ENCODE results near the gene CHMP5.
"Not testable (repeated sequence)": the region's sequence is repeated elsewhere in the genome, so short reads cannot be mapped to it uniquely, and the experiment has no call there.

The CHMP5 gene

GRCh38 chr9:33294670-33295432 is 30.0 kb downstream of the CHMP5 start:
- DNase-seq: no peak

GRCh38 chr9:33295571-33295970 is 30.7 kb downstream of the CHMP5 start:
- no peak for DNase-seq
- intact Hi-C loops (cut with DNase I): loop anchor here (10.0 kb wide), 1 partner anchor 179 kb away; the partner anchor contains the start of gene NOL6

More at GRCh38 chr9:33294670-33295432, 30.0 kb downstream of the CHMP5 start:
- intact Hi-C loops (cut with DNase I): loop anchor here (10.0 kb wide), 1 partner anchor 180 kb away; the partner anchor contains the start of gene NOL6

GRCh38 chr9:33297432-33297831 is 32.6 kb downstream of the CHMP5 start:
- peak in 35 of 42 donors; percentile 14 to 68 (median 42) for DNase-seq
- intact Hi-C loops (cut with DNase I): loop anchor here (10.0 kb wide), 1 partner anchor 177 kb away; the partner anchor contains the start of gene NOL6

GRCh38 chr9:33300546-33300945 is 35.7 kb downstream of the CHMP5 start:
- no peak for DNase-seq
- intact Hi-C loops (cut with DNase I): no loop called here

GRCh38 chr9:33304362-33304761 is 39.5 kb downstream of the CHMP5 start:
- intact Hi-C loops (cut with DNase I): no loop called here
- no peak for DNase-seq

GRCh38 chr9:33306037-33306436 is 41.2 kb downstream of the CHMP5 start:
- intact Hi-C loops (cut with DNase I): no loop called here
- no peak for DNase-seq

GRCh38 chr9:33307067-33307466 is 42.2 kb downstream of the CHMP5 start:
- no peak for DNase-seq
- intact Hi-C loops (cut with DNase I): no loop called here

- intact Hi-C loops (cut with DNase I): no loop called here
- DNase-seq: no peak
These were observed 45.1 kb downstream of the CHMP5 start for GRCh38 chr9:33309903-33310302.

GRCh38 chr9:33310748-33311147 is 45.9 kb downstream of the CHMP5 start:
- no peak for DNase-seq
- intact Hi-C loops (cut with DNase I): no loop called here

GRCh38 chr9:33311953-33312352 is 47.1 kb downstream of the CHMP5 start:
- intact Hi-C loops (cut with DNase I): no loop called here
- DNase-seq: no peak

GRCh38 chr9:33315371-33315770 is 50.5 kb downstream of the CHMP5 start:
- intact Hi-C loops (cut with DNase I): no loop called here
- DNase-seq: no peak

GRCh38 chr9:33317136-33317535 is 52.3 kb downstream of the CHMP5 start:
- DNase-seq; intact Hi-C loops (cut with DNase I): not testable (repeated sequence)

- intact Hi-C loops (cut with DNase I): no loop called here
- no peak for DNase-seq
These were observed 53.4 kb downstream of the CHMP5 start for GRCh38 chr9:33318225-33318624.

- intact Hi-C loops (cut with DNase I): no loop called here
- no peak for DNase-seq
These were observed 53.9 kb downstream of the CHMP5 start for GRCh38 chr9:33318781-33319180.

GRCh38 chr9:33320230-33320567 is 55.4 kb downstream of the CHMP5 start:
- intact Hi-C loops (cut with DNase I): no loop called here

GRCh38 chr9:33320568-33321261 is 55.9 kb downstream of the CHMP5 start:
- DNase-seq: peak in 6 of 42 donors; percentile 7 to 39 (median 15)

More at GRCh38 chr9:33320230-33320567, 55.4 kb downstream of the CHMP5 start:
- no peak for DNase-seq

GRCh38 chr9:33329117-33329563 is 64.3 kb downstream of the CHMP5 start:
- intact Hi-C loops (cut with DNase I): no loop called here
- DNase-seq: no peak

More at GRCh38 chr9:33320568-33321261, 55.9 kb downstream of the CHMP5 start:
- intact Hi-C loops (cut with DNase I): no loop called here

GRCh38 chr9:33329979-33330378 is 65.1 kb downstream of the CHMP5 start:
- intact Hi-C loops (cut with DNase I): no loop called here
- no peak for DNase-seq

- no peak for DNase-seq
- intact Hi-C loops (cut with DNase I): no loop called here
These were observed 66.6 kb downstream of the CHMP5 start for GRCh38 chr9:33331377-33331891.

All from head of caudate nucleus (tissue), 42 donors.